ENCODE measurements around the gene PARD6A.

GRCh38 chr16:67648764-67649407, 11.9 kb upstream of the PARD6A start:
- TF ChIP-seq, protein P1, sequence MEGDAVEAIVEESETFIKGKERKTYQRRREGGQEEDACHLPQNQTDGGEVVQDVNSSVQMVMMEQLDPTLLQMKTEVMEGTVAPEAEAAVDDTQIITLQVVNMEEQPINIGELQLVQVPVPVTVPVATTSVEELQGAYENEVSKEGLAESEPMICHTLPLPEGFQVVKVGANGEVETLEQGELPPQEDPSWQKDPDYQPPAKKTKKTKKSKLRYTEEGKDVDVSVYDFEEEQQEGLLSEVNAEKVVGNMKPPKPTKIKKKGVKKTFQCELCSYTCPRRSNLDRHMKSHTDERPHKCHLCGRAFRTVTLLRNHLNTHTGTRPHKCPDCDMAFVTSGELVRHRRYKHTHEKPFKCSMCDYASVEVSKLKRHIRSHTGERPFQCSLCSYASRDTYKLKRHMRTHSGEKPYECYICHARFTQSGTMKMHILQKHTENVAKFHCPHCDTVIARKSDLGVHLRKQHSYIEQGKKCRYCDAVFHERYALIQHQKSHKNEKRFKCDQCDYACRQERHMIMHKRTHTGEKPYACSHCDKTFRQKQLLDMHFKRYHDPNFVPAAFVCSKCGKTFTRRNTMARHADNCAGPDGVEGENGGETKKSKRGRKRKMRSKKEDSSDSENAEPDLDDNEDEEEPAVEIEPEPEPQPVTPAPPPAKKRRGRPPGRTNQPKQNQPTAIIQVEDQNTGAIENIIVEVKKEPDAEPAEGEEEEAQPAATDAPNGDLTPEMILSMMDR (IDR thresholded peaks at IDR 0.05; ENCODE audit: low read length): no peak
- TF ChIP-seq EZH2 (optimal IDR thresholded peaks at IDR 0.05; ENCODE audit: low read depth, low read length): no peak

Data from MM.1S (cell line).